HEK293T (cell line): ENCODE results near the gene PDIA5.

Source experiments
- BHLHE40 ChIP-seq: fragments of 450-650 bp; IDR thresholded peaks from 2 replicates; pipeline ENCODE4 v1.6.1; 2016; ENCODE audit warnings: mild to moderate bottlenecking, moderate library complexity, borderline replicate concordance
- CTBP1 ChIP-seq: fragments of 450-650 bp; IDR thresholded peaks from 2 replicates; pipeline ENCODE4 v1.6.1; 2016; ENCODE audit warnings: borderline replicate concordance
- ELF4 ChIP-seq: fragments of 450-650 bp; IDR thresholded peaks from 2 replicates; pipeline ENCODE4 v1.6.1; 2017; ENCODE audit warnings: antibody characterized with exemption
- FOXA1 ChIP-seq: fragments of 450-650 bp; IDR thresholded peaks from 2 replicates; pipeline ENCODE4 v1.6.1; 2016; ENCODE audit warnings: mild to moderate bottlenecking
- FOXK2 ChIP-seq: fragments of 450-650 bp; IDR thresholded peaks from 2 replicates; pipeline ENCODE4 v1.6.1; 2016; ENCODE audit warnings: mild to moderate bottlenecking
- FOXM1 ChIP-seq: fragments of 450-650 bp; IDR thresholded peaks from 2 replicates; pipeline ENCODE4 v1.6.1; 2017; ENCODE audit warnings: mild to moderate bottlenecking, borderline replicate concordance
- LEF1 ChIP-seq: fragments of 450-650 bp; IDR thresholded peaks from 2 replicates; pipeline ENCODE4 v1.6.1; 2017; ENCODE audit warnings: mild to moderate bottlenecking, borderline replicate concordance
- NFRKB ChIP-seq: fragments of 450-650 bp; IDR thresholded peaks from 2 replicates; pipeline ENCODE4 v1.6.1; 2016; ENCODE audit warnings: mild to moderate bottlenecking, moderate library complexity
- SP1 ChIP-seq: fragments of 450-650 bp; IDR thresholded peaks from 2 replicates; pipeline ENCODE4 v1.6.1; 2017
- SUZ12 ChIP-seq: fragments of 450-650 bp; IDR thresholded peaks from 2 replicates; pipeline ENCODE4 v1.6.1; 2016; ENCODE audit warnings: mild to moderate bottlenecking
- TARDBP ChIP-seq: fragments of 450-650 bp; IDR thresholded peaks from 2 replicates; pipeline ENCODE4 v1.6.1; 2016
- ZNF384 ChIP-seq: fragments of 450-650 bp; IDR thresholded peaks from 2 replicates; pipeline ENCODE4 v1.6.1; 2016
- TF ChIP-seq, protein P1 (sequence below): fragments of 450-650 bp; IDR thresholded peaks from 2 replicates; pipeline ENCODE4 v1.6.1; 2016

DNA sequence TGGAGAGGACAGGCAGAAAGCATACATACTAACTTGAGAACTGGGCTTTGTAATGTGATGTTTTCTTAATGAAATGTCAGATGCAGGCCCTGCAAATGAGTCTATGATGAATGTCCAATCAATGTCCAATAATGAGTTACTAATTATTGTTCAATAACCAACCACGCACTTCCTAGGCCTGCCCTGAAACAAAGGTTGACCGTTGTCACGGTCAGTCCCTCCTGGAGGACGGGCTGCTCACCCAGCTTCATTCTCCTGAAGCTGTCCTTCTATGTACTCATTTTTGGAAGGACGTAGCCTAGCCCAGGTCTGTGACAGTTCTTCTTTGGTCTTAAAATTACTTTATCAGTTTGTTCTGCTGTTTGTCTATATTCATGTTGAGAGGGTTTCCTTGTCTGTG, 8.3 kb upstream of the PDIA5 start:
- no peak for TF ChIP-seq BHLHE40
- TF ChIP-seq FOXK2, result no peak
- no peak for TF ChIP-seq NFRKB
- TF ChIP-seq, protein P1, sequence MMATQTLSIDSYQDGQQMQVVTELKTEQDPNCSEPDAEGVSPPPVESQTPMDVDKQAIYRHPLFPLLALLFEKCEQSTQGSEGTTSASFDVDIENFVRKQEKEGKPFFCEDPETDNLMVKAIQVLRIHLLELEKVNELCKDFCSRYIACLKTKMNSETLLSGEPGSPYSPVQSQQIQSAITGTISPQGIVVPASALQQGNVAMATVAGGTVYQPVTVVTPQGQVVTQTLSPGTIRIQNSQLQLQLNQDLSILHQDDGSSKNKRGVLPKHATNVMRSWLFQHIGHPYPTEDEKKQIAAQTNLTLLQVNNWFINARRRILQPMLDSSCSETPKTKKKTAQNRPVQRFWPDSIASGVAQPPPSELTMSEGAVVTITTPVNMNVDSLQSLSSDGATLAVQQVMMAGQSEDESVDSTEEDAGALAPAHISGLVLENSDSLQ, result no peak
- TF ChIP-seq SUZ12, result no peak
- no peak for TF ChIP-seq FOXA1
- no peak for TF ChIP-seq ZNF384
- TF ChIP-seq TARDBP, result no peak
- no peak for TF ChIP-seq FOXM1
- no peak for TF ChIP-seq LEF1
- no peak for TF ChIP-seq SP1
- no peak for TF ChIP-seq CTBP1
- no peak for TF ChIP-seq ELF4
